Bronchial epithelial cell (primary cell): ENCODE data around the gene EXOG. TPM values are rescaled to one million over a fixed set of nuclear protein-coding genes. Genes with fewer than 3 reads are reported as not detected.

ENCODE experiments used
- DNase-seq: peaks from one replicate; pipeline ENCODE4 v3.0.0-alpha.2; 2010; ENCODE audit warnings: low read depth
- FAIRE-seq: peaks from 2 replicates; lab custom pipeline; 2011; peaks lifted over from hg19 to GRCh38; lab: Jason Lieb, UNC
- H3K27me3 ChIP-seq: 2 replicates; pipeline ENCODE4 v1.5.1; 2011; ENCODE audit warnings: low read length; ENCODE audit not compliant: control insufficient read depth, insufficient read depth
- H3K36me3 ChIP-seq: 2 replicates; pipeline ENCODE4 v1.5.1; 2011; ENCODE audit warnings: low read length; ENCODE audit not compliant: control insufficient read depth, insufficient read depth
- H3K4me3 ChIP-seq: 2 replicates; pipeline ENCODE4 v1.5.1; 2011; ENCODE audit warnings: mild to moderate bottlenecking, low read depth, low read length, control low read depth
- total RNA-seq: library from RNA; depleted of rRNA; stranded (reverse); fragments of >200 nt; gene quantifications from 2 replicates; pipeline ENCODE4 v1.2.1, GENCODE V29; 2014
- TF ChIP-seq, protein P1 (sequence below): IDR thresholded peaks from 2 replicates; pipeline ENCODE4 v1.5.1; 2011; ENCODE audit warnings: mild to moderate bottlenecking, moderate library complexity, low read length, control low read depth, inconsistent platforms; ENCODE audit not compliant: insufficient read depth, severe bottlenecking

Gene EXOG
- total RNA-seq, 1 donor from 2014 or later: 5.8 TPM

- Histone ChIP-seq H3K4me3 (peak overlapping the region; percentile 25), H3K36me3 (no peaks in the 10 kb centered on the region), H3K27me3 (no peaks in the 10 kb centered on the region)
- DNase-seq (no peak), FAIRE-seq (no peak)
- TF ChIP-seq, protein P1, sequence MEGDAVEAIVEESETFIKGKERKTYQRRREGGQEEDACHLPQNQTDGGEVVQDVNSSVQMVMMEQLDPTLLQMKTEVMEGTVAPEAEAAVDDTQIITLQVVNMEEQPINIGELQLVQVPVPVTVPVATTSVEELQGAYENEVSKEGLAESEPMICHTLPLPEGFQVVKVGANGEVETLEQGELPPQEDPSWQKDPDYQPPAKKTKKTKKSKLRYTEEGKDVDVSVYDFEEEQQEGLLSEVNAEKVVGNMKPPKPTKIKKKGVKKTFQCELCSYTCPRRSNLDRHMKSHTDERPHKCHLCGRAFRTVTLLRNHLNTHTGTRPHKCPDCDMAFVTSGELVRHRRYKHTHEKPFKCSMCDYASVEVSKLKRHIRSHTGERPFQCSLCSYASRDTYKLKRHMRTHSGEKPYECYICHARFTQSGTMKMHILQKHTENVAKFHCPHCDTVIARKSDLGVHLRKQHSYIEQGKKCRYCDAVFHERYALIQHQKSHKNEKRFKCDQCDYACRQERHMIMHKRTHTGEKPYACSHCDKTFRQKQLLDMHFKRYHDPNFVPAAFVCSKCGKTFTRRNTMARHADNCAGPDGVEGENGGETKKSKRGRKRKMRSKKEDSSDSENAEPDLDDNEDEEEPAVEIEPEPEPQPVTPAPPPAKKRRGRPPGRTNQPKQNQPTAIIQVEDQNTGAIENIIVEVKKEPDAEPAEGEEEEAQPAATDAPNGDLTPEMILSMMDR: no peak
Measured at GRCh38 chr3:38459499-38460048, 36.6 kb upstream of the EXOG start.

DNA sequence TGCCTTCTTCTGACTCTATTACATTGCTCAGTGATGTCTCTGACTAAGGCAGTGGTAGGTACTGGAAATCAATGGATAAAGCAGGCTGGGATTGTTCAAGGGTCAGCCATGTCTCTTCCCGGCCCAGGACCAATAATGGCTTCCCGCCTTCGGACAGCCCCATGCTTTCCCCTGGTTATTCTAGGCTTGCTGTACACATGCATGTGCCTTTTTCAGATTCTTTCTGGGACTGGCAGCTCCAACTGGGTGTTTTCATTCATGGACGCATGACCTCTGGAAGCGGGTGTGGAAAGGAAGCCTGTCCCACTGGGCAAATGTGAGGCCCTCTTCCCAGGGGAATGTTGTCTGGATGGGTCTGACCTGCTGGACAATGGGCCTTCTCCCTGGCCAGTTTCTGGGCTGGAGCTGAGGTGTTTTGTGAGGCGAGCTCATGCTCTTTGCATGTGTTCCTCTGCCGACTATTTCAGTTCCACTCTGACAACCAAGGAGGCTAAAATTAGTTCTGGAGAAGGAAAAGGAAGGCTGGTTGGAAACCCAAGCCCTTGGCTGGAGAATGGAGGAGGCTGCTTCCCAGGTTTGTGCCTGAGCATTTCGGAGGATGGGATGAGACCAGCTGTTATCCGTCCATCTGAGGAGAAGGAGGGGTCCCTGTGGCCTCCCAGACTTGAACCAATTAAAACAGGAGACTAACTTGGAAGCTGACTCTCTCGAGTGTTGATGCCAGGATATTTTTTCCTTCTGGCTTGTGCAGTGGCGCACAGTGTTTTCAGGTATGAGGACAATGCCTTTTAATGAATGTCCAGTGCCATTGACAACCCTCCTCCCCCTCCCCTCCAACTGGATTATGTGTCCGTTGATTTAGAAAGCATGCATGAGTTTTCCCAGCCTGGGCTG, 35.5 kb upstream of the EXOG start:
- Histone ChIP-seq H3K36me3 (no peaks in the 10 kb centered on the region), H3K4me3 (no peak overlapping the region), H3K27me3 (no peaks in the 10 kb centered on the region)
- TF ChIP-seq, protein P1: no peak
- no peak for DNase-seq
- no peak for FAIRE-seq

DNA sequence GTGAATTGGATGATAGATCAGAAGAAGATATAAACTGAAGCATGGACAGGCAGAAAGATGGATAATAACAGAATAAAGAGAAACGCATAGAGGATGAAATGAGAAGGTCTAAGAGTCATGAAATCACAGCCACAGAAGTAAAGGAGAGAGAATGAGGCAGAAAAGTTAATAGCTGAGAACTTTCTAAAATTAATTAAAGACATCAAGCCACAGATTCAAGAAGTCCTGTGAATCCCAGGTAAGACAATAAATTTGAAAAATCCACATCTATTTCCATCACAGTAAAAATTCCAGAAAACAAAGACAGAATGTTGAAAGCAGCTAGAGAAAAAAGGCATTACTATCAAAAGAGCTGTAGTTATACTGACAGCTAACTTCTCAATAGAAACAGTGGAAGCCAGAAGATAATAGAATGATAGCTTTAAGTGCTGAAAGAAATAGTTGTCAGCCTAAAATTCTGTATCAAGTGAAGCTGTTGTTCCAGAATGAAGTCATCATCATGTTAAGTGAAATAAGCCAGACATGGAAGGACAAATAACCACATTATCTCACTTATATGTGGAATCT, 30.5 kb upstream of the EXOG start:
- TF ChIP-seq, protein P1: no peak
- DNase-seq: no peak
- H3K36me3 ChIP-seq: no peaks in the 10 kb centered on the region
- no peak for FAIRE-seq
- H3K27me3 ChIP-seq: no peaks in the 10 kb centered on the region
- H3K4me3 ChIP-seq: no peak overlapping the region

DNA sequence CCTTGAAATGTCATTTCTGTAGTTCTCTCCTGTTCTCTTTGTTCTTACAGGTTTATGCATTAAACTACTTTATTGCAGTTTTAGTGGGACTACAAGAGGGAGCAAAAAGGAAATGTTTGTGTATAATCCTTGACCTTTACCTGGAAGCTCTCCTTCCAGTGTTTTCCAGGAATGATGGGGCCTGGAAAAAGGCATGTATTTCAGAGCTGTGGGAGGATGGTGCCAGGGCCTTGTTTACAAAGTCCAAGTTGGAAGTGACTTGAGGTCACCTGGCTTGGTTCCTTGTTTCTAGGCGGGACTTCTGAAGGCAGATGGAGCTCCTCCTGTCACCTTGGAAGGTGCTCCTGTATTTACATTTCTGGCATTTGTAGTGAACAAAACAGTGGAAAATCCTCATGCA, 27.4 kb upstream of the EXOG start:
- DNase-seq: no peak
- Histone ChIP-seq H3K36me3 (no peaks in the 10 kb centered on the region), H3K4me3 (no peak overlapping the region), H3K27me3 (no peaks in the 10 kb centered on the region)
- TF ChIP-seq, protein P1: no peak
- FAIRE-seq: no peak

DNA sequence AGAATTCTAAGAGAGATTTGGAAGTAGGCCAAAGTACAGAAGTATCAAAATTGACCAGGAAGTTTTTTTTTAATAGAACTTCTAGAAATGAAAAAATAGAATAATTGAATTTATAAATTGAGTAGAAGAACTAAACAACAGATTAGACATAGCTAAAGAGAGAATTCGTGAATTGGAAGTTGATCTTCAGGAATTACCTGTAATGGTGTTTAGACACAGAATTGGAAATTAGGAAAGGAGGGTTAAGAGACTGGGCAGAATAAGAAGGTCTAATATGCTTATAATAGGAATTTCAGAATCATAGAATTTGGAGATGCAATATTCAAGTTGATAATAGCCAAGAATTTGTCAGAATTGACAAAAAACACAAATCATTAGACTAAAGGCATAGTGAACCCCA, 26.3 kb upstream of the EXOG start:
- H3K4me3 ChIP-seq: no peak overlapping the region
- DNase-seq: no peak
- no peaks in the 10 kb centered on the region for H3K27me3 ChIP-seq
- no peaks in the 10 kb centered on the region for H3K36me3 ChIP-seq
- no peak for FAIRE-seq
- TF ChIP-seq, protein P1: no peak
